HepG2 (cell line): ENCODE data around the gene POFUT2. TPM values are rescaled to one million over a fixed set of nuclear protein-coding genes. Genes with fewer than 3 reads are reported as not detected.

ENCODE experiments used
- ATAC-seq: fragments of 200-7000 bp; cut with Tn5 transposase; 3 replicates; pipeline ENCODE4 v1.9.1; 2020; ENCODE audit warnings: mild to moderate bottlenecking, moderate library complexity
- BruUV-seq: library from RNA; stranded (reverse); fragments of 400-500 nt; replicated peaks from 2 replicates; lab custom pipeline; 2021; lab: Mats Ljungman, UMichigan
- CTCF ChIA-PET: fragments of 300-600 bp; formaldehyde crosslinking; extraction: SDS; loops from one replicate; lab custom pipeline; 2021; ENCODE audit warnings: low total read pairs, inconsistent platforms, low intra/inter-chr PET ratio; lab: Yijun Ruan, JAX
- POLR2A ChIA-PET: fragments of 350-600 bp; sonication (Branson Sonifier 250); formaldehyde crosslinking; loops from one replicate; lab custom pipeline; 2020; ENCODE audit warnings: antibody characterized with exemption, inconsistent platforms; lab: Yijun Ruan, JAX
- DNase-seq: peaks from one replicate; pipeline ENCODE4 v3.0.0-alpha.2; 2015; ENCODE audit warnings: low spot score
- FAIRE-seq: peaks from 3 replicates; lab custom pipeline; 2011; peaks lifted over from hg19 to GRCh38; lab: Jason Lieb, UNC
- H2AFZ ChIP-seq: one replicate; pipeline ENCODE4 v1.6.1; 2011; ENCODE audit warnings: low read length, inconsistent platforms
- H3K27ac ChIP-seq: fragments of 300-600 bp; 3 replicates; pipeline ENCODE4 v1.8.0; 2011; ENCODE audit warnings: mixed run types, mild to moderate bottlenecking, mixed read lengths, low read length, inconsistent platforms; ENCODE audit not compliant: insufficient read depth; ENCODE audit errors: extremely low read length
- H3K27me3 ChIP-seq, 2 experiments: fragments of 200-600 bp in 1 of 2; 2 replicates in 1 of 2; 3 replicates in 1 of 2; pipeline versions ENCODE4 v1.6.0 to v1.8.0; 2011; ENCODE audit warnings: low read length in 2 of 2, mild to moderate bottlenecking in 2 of 2, moderate library complexity in 2 of 2, inconsistent platforms in 1 of 2; ENCODE audit not compliant: insufficient read depth in 2 of 2, control insufficient read depth in 1 of 2
- H3K36me3 ChIP-seq, 2 experiments: fragments of 200-600 bp in 1 of 2; replicated peaks in 1 of 2; 2 replicates in 1 of 2; 3 replicates in 1 of 2; pipeline versions ENCODE4 v1.5.1 to v1.8.0; 2011; ENCODE audit warnings: low read length in 2 of 2, inconsistent platforms in 1 of 2; ENCODE audit not compliant: insufficient read depth in 2 of 2, control insufficient read depth in 1 of 2
- H3K4me1 ChIP-seq: 2 replicates; pipeline ENCODE4 v1.5.1; 2012; ENCODE audit warnings: low read length, inconsistent platforms; ENCODE audit not compliant: insufficient read depth
- H3K4me2 ChIP-seq: 2 replicates; pipeline ENCODE4 v1.6.0; 2011; ENCODE audit warnings: low read depth, low read length, inconsistent platforms
- H3K4me3 ChIP-seq, 3 experiments: fragments of 200-600 bp in 1 of 3; sonication (generic), shearing (Covaris generic) in 1 of 3; replicated peaks in 1 of 3; 2 replicates each; pipeline ENCODE4 v1.5.1; 2011 to 2016; ENCODE audit warnings: low read length in 3 of 3, inconsistent platforms in 2 of 3, low read depth in 2 of 3, mild to moderate bottlenecking in 2 of 3, control low read depth in 1 of 3, mixed read lengths in 1 of 3; ENCODE audit not compliant: insufficient read depth in 1 of 3
- H3K79me2 ChIP-seq: one replicate; pipeline ENCODE4 v1.6.1; 2011; ENCODE audit warnings: low read length, inconsistent platforms; ENCODE audit not compliant: insufficient read depth
- H3K9ac ChIP-seq: 2 replicates; pipeline ENCODE4 v1.6.0; 2011; ENCODE audit warnings: mild to moderate bottlenecking, low read depth, low read length, inconsistent platforms; ENCODE audit not compliant: insufficient read depth
- H3K9me3 ChIP-seq: 2 replicates; pipeline ENCODE4 v1.5.1; 2012; ENCODE audit warnings: mild to moderate bottlenecking, low read length
- H4K20me1 ChIP-seq: 2 replicates; pipeline ENCODE4 v1.6.0; 2011; ENCODE audit warnings: inconsistent platforms, mild to moderate bottlenecking, low read length, moderate library complexity; ENCODE audit not compliant: insufficient read depth
- AGO2 ChIP-seq: fragments of 200-400 bp; formaldehyde crosslinking; optimal IDR thresholded peaks from 2 replicates; pipeline ENCODE3; 2017; ENCODE audit warnings: mild to moderate bottlenecking, low read depth, low read length, moderate library complexity
- ELF3 ChIP-seq: IDR thresholded peaks from 2 replicates; pipeline ENCODE4 v1.6.1; 2016; ENCODE audit warnings: missing genetic modification reagents, missing compliant biosample characterization
- ELF4 ChIP-seq: sonication (generic); formaldehyde crosslinking; IDR thresholded peaks from 2 replicates; pipeline ENCODE4 v1.5.0; 2020; ENCODE audit warnings: missing genetic modification reagents, mild to moderate bottlenecking, moderate library complexity, borderline replicate concordance
- FOXM1 ChIP-seq: sonication (generic); formaldehyde crosslinking; IDR thresholded peaks from 2 replicates; pipeline ENCODE4 v1.5.0; 2020; ENCODE audit warnings: missing genetic modification reagents
- HOXA3 ChIP-seq: sonication (generic); formaldehyde crosslinking; IDR thresholded peaks from 2 replicates; pipeline ENCODE4 v1.5.0; 2020; ENCODE audit warnings: missing genetic modification reagents
- KAT2B ChIP-seq: fragments of 150-350 bp; IDR thresholded peaks from 2 replicates; pipeline ENCODE4 v1.6.1; 2014; ENCODE audit warnings: low read depth, low read length, borderline replicate concordance
- KLF13 ChIP-seq: sonication (generic); formaldehyde crosslinking; IDR thresholded peaks from 2 replicates; pipeline ENCODE4 v1.4.0; 2020; ENCODE audit warnings: mild to moderate bottlenecking, missing genetic modification reagents
- POLR2AphosphoS5 ChIP-seq: IDR thresholded peaks from 2 replicates; pipeline ENCODE4 v1.6.1; 2012; ENCODE audit warnings: low read depth, low read length
- SP2 ChIP-seq: sonication (generic); formaldehyde crosslinking; IDR thresholded peaks from 2 replicates; pipeline ENCODE4 v1.5.1; 2020; ENCODE audit warnings: mild to moderate bottlenecking, missing genetic modification reagents
- THAP11 ChIP-seq: IDR thresholded peaks from 2 replicates; pipeline ENCODE4 v1.6.1; 2016; ENCODE audit warnings: missing biosample characterization, missing genetic modification reagents
- ZFP82 ChIP-seq: sonication (generic); formaldehyde crosslinking; IDR thresholded peaks from 2 replicates; pipeline ENCODE4 v1.5.1; 2020; ENCODE audit warnings: mild to moderate bottlenecking, missing genetic modification reagents, borderline replicate concordance
- ZIK1 ChIP-seq: sonication (generic); formaldehyde crosslinking; IDR thresholded peaks from 2 replicates; pipeline ENCODE4 v1.5.0; 2020; ENCODE audit warnings: mild to moderate bottlenecking, low read depth, missing genetic modification reagents, borderline replicate concordance
- ZNF326 ChIP-seq: sonication (generic); formaldehyde crosslinking; IDR thresholded peaks from 2 replicates; pipeline ENCODE4 v1.4.0; 2020; ENCODE audit warnings: missing genetic modification reagents, borderline replicate concordance
- ZNF432 ChIP-seq: sonication (generic); formaldehyde crosslinking; IDR thresholded peaks from 2 replicates; pipeline ENCODE4 v1.5.0; 2020; ENCODE audit warnings: missing genetic modification reagents, mild to moderate bottlenecking, borderline replicate concordance
- ZSCAN25 ChIP-seq: sonication (generic); formaldehyde crosslinking; IDR thresholded peaks from 2 replicates; pipeline ENCODE4 v1.8.0; 2022; ENCODE audit warnings: mild to moderate bottlenecking, missing genetic modification reagents
- WGBS: methylation state at CpG from one replicate; pipeline ENCODE4 v1.1.6; 2017; ENCODE audit warnings: low lambda C conversion rate; 5-methylcytosine and 5-hydroxymethylcytosine counted together
- in situ Hi-C: cut with HindIII; loops from 2 replicates; pipeline ENCODE4 v1.10.0; 2017; ENCODE audit warnings: low pct_unique_long_range_greater_than_20kb; ENCODE audit not compliant: extremely low pct_ligation_motif_present
- intact Hi-C: fragments of 100-400 bp; cut with micrococcal nuclease; formaldehyde crosslinking; loops from one replicate; pipeline ENCODE4 v1.10.0; 2022; ENCODE audit not compliant: unreplicated experiment
- polyA plus RNA-seq, 8 experiments: library from polyadenylated mRNA; depleted of rRNA in 3 of 8; stranded (reverse) in 7 of 8; unstranded in 1 of 8; fragments of >200 nt; fragmentation: Illumina TruSeq in 4 of 8; extraction: Trizol in 4 of 8; gene quantifications; 2 replicates each; pipeline versions ENCODE4 v1.2.1 to v1.2.3, GENCODE V29; 2011 to 2016; ENCODE audit warnings: low read depth in 4 of 8, missing spikeins in 1 of 8, mixed read lengths in 1 of 8; ENCODE audit not compliant: insufficient read depth in 1 of 8
- total RNA-seq, 5 experiments: library from RNA; depleted of rRNA; stranded (reverse); fragments of >200 nt; fragmentation: Illumina TruSeq; extraction: Trizol; gene quantifications; 2 replicates each; pipeline ENCODE4 v1.2.3, GENCODE V29; 2016; ENCODE audit warnings: low read depth in 1 of 5
- TF ChIP-seq, protein P1 (sequence below): sonication (generic); formaldehyde crosslinking; conservative IDR thresholded peaks from 2 replicates; pipeline ENCODE4 v1.4.0; 2020; ENCODE audit warnings: mild to moderate bottlenecking, missing genetic modification reagents, moderate library complexity
- TF ChIP-seq, protein P2 (sequence below): sonication (generic); formaldehyde crosslinking; IDR thresholded peaks from 2 replicates; pipeline ENCODE4 v1.4.0; 2020; ENCODE audit warnings: missing genetic modification reagents

Gene POFUT2
- total and polyA plus RNA-seq, 2 of the 13 experiments (the other 11 are each of a cell fraction or from before 2014, with no cell fraction given) = 22.8 to 24.0 TPM

DNA sequence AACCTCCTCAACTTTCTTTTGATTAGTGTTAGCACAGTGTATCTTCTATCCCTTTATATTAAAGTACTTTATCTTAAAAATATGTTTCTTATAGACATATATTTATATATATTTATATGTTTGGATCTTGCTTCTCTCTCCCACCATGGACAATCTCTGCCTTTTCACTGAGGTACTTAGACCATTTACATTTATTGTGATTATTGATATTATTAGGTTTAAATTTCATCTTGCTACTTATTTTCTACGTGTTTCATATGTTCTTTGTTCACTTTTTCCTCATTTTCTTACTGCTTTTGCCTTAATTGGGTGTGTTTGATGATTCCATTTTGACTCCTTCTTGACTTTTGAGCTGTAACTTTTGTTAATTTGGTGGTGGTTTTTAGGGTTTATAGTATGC, 70.7 kb downstream of the POFUT2 start:
- no peaks in the 10 kb centered on the region for H3K27me3 ChIP-seq
- no TSS peak for BruUV-seq
- H3K27ac ChIP-seq = no peak overlapping the region
- H3K79me2 ChIP-seq = no peaks in the 10 kb centered on the region
- H3K9ac ChIP-seq = no peak overlapping the region
- no peak for ATAC-seq
- no peak for FAIRE-seq
- H4K20me1 ChIP-seq = no peaks in the 10 kb centered on the region
- H3K4me2 ChIP-seq = no peak overlapping the region
- CTCF ChIA-PET = no interaction called here
- H3K4me1 ChIP-seq = no peaks in the 10 kb centered on the region
- H2AFZ ChIP-seq = no peak overlapping the region
- no peak overlapping the region for H3K4me3 ChIP-seq
- 64% methylated on average over 1 of the region's 1 CpG for WGBS
- in situ Hi-C loops = no loop called here
- TF ChIP-seq KLF13 (CRISPR knock-in tag) = no peak
- no peak for TF ChIP-seq POLR2AphosphoS5
- no peak for TF ChIP-seq ZFP82
- TF ChIP-seq, protein P1, sequence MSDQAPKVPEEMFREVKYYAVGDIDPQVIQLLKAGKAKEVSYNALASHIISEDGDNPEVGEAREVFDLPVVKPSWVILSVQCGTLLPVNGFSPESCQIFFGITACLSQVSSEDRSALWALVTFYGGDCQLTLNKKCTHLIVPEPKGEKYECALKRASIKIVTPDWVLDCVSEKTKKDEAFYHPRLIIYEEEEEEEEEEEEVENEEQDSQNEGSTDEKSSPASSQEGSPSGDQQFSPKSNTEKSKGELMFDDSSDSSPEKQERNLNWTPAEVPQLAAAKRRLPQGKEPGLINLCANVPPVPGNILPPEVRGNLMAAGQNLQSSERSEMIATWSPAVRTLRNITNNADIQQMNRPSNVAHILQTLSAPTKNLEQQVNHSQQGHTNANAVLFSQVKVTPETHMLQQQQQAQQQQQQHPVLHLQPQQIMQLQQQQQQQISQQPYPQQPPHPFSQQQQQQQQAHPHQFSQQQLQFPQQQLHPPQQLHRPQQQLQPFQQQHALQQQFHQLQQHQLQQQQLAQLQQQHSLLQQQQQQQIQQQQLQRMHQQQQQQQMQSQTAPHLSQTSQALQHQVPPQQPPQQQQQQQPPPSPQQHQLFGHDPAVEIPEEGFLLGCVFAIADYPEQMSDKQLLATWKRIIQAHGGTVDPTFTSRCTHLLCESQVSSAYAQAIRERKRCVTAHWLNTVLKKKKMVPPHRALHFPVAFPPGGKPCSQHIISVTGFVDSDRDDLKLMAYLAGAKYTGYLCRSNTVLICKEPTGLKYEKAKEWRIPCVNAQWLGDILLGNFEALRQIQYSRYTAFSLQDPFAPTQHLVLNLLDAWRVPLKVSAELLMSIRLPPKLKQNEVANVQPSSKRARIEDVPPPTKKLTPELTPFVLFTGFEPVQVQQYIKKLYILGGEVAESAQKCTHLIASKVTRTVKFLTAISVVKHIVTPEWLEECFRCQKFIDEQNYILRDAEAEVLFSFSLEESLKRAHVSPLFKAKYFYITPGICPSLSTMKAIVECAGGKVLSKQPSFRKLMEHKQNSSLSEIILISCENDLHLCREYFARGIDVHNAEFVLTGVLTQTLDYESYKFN (CRISPR knock-in tag) = no peak
- TF ChIP-seq ZNF326 = no peak
- TF ChIP-seq ELF4 = no peak
- TF ChIP-seq HOXA3 (CRISPR knock-in tag) = no peak
- TF ChIP-seq, protein P2, sequence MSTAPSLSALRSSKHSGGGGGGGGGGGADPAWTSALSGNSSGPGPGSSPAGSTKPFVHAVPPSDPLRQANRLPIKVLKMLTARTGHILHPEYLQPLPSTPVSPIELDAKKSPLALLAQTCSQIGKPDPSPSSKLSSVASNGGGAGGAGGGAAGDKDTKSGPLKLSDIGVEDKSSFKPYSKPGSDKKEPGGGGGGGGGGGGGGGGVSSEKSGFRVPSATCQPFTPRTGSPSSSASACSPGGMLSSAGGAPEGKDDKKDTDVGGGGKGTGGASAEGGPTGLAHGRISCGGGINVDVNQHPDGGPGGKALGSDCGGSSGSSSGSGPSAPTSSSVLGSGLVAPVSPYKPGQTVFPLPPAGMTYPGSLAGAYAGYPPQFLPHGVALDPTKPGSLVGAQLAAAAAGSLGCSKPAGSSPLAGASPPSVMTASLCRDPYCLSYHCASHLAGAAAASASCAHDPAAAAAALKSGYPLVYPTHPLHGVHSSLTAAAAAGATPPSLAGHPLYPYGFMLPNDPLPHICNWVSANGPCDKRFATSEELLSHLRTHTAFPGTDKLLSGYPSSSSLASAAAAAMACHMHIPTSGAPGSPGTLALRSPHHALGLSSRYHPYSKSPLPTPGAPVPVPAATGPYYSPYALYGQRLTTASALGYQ = no peak
- TF ChIP-seq THAP11 = no peak
- TF ChIP-seq AGO2 = no peak
- no peak for TF ChIP-seq ZIK1 (CRISPR knock-in tag)
- TF ChIP-seq ZNF432 (CRISPR knock-in tag) = no peak
- TF ChIP-seq ZSCAN25 (CRISPR knock-in tag) = no peak
- no peak for TF ChIP-seq KAT2B
- TF ChIP-seq SP2 (CRISPR knock-in tag) = no peak
- no peak for TF ChIP-seq FOXM1 (CRISPR knock-in tag)
- no peak for TF ChIP-seq ELF3 (CRISPR knock-in tag)
- intact Hi-C loops = no loop called here
- POLR2A ChIA-PET = no interaction called here
- no peaks in the 10 kb centered on the region for H3K9me3 ChIP-seq
- no peak for DNase-seq
- peaks cover 5% of the 10 kb centered on the region in 2 experiments; a peak in 3 of 5 replicates for H3K36me3 ChIP-seq
